ENCODE measurements around the gene SLAMF9. TPM values are rescaled to one million over a fixed set of nuclear protein-coding genes. Genes with fewer than 3 reads are reported as not detected.

SLAMF9 gene
- total RNA-seq, 1 experiment from 2014 or later: not detected

GRCh38 chr1:159973350-159973940, 19.4 kb upstream of the SLAMF9 start:
- H3K4me3 ChIP-seq (replicated peaks in 1 of 2; ENCODE audit: low read depth in 1 of 2, low read length in 2 of 2): no peak overlapping the region
- H3K4me2 ChIP-seq (ENCODE audit: low read length): no peak overlapping the region
- TF ChIP-seq ZFX (IDR thresholded peaks at IDR 0.05) (no peak), ZNF274 (IDR thresholded peaks at IDR 0.05; ENCODE audit: low read depth, low read length) (no peak), CEBPB (IDR thresholded peaks at IDR 0.05; ENCODE audit: low read depth) (no peak), MAX (IDR thresholded peaks at IDR 0.05) (no peak), SIN3A (IDR thresholded peaks at IDR 0.05; ENCODE audit: low read depth) (no peak), YY1 (IDR thresholded peaks at IDR 0.05; ENCODE audit: extremely low read depth, insufficient replicate concordance, low read depth, low read length) (no peak), TCF7L2 (IDR thresholded peaks at IDR 0.05; ENCODE audit: borderline replicate concordance, extremely low read depth, insufficient read depth, insufficient read length) (no peak), REST (IDR thresholded peaks at IDR 0.05; ENCODE audit: low read depth) (no peak), CBX3 (IDR thresholded peaks at IDR 0.05; ENCODE audit: low read depth) (no peak), POLR2A (IDR thresholded peaks at IDR 0.05; ENCODE audit: borderline replicate concordance, extremely low read depth, insufficient read depth, insufficient read length) (no peak), ELF1 (IDR thresholded peaks at IDR 0.05; ENCODE audit: borderline replicate concordance, low read depth) (no peak), EZH2phosphoT487 (IDR thresholded peaks at IDR 0.05; ENCODE audit: borderline replicate concordance) (no peak), SP1 (IDR thresholded peaks at IDR 0.05; ENCODE audit: low read depth) (no peak), EGR1 (IDR thresholded peaks at IDR 0.05; ENCODE audit: low read depth) (no peak), EZH2 (IDR thresholded peaks at IDR 0.05) (no peak), RAD21 (IDR thresholded peaks at IDR 0.05; ENCODE audit: low read depth) (no peak)
- no peaks in the 10 kb centered on the region for H3K79me2 ChIP-seq (ENCODE audit: insufficient read depth, low read length)
- peaks cover 32% of the 10 kb centered on the region; the same call in 1 of the 2 replicates for H3K27me3 ChIP-seq (ENCODE audit: insufficient read depth, low read length)
- ATAC-seq (no peak), DNase-seq (ENCODE audit: low read depth, low spot score) (no peak)
- RAD21 ChIA-PET (ENCODE audit: low non-redundant PET in 1 of 2, low total read pairs in 2 of 2, uncharacterized antibody in 2 of 2, unreplicated experiment in 2 of 2): no interaction called here
- H3K9me2 ChIP-seq (ENCODE audit: insufficient read depth): no peaks in the 10 kb centered on the region
- POLR2A ChIA-PET: no interaction called here
- H3K27ac ChIP-seq (ENCODE audit: low read depth, low read length): no peak overlapping the region
- H2AFZ ChIP-seq (ENCODE audit: low read depth, low read length, poor library complexity, severe bottlenecking): no peak overlapping the region
- no peaks in the 10 kb centered on the region for H3K36me3 ChIP-seq (ENCODE audit: control insufficient read depth in 1 of 2, insufficient read depth in 2 of 2, low read length in 2 of 2)
- intact Hi-C loops (cut with micrococcal nuclease): no loop called here
- peaks cover 0 to 7% of the 10 kb centered on the region in 2 experiments; a peak in 1 of 4 replicates for H3K4me1 ChIP-seq (ENCODE audit: control insufficient read depth in 1 of 2, insufficient read depth in 2 of 2, low read length in 2 of 2)
- no peaks in the 10 kb centered on the region for H3K9me3 ChIP-seq (ENCODE audit: control insufficient read depth in 1 of 2, insufficient read depth in 1 of 2, low read depth in 1 of 2, low read length in 2 of 2)
- CTCF ChIA-PET: no interaction called here
- H4K20me1 ChIP-seq (ENCODE audit: insufficient read depth): no peaks in the 10 kb centered on the region
- no peak overlapping the region for H3K9ac ChIP-seq (ENCODE audit: low read length)
- BruUV-seq (replicated peaks): no TSS peak
